Measurements from ENCODE around the gene BAK1. TPM values are rescaled to one million over a fixed set of nuclear protein-coding genes. Genes with fewer than 3 reads are reported as not detected.

The BAK1 gene
- total RNA-seq, result 19.2 TPM

DNA sequence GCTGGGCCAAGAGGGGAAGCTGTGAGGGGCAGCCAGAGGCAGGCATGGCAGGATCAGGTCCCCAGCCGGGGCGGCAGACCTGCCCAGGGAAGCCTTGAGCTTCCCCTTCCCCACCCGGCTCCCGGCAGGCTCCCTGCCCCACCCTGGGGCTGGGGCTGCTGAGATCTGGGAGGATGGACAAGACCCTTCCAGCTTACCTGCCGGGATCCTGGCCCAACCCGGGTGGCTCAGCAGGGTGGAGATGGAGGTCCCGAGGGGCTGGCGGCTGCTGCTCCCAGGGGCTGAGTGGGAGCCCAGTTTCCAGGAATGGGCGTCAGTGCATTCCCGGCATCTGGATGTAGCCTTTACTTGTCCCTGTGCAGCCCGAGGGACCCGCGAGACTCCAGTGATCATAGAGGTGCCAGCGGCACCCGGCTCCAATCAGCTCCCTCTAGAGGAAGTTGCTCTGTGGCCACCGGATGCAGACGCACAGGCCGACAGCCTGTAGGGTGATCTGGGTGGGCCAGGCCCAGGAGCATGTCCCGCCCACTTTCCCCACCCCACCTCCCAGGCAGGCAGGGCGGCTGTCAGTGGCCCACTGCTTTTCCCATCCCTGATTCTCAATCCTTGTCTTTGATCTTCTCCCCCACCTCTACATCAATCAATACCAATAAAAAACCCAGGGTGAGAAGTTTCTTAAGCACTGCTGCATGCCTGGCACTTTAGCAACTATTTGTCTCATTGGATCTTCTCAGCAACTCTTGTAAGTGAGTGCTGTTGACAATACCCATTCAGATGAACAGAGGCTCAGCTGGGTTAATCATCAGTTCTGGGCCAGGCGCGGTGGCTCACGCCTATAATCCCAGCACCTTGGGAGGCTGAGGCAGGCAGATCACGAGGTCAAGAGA lies at the start of gene BAK1:
Gene BAK1, minus strand, starts transcription at position 449 of the 887 bp plus-strand sequence. CDS start 2,672 bp downstream, outside the sequence.
- no peaks in the 10 kb centered on the region for H3K9me3 ChIP-seq
- peak within 1 kb of the TSS; percentile 91 for H3K27ac ChIP-seq
- no peak for DNase-seq (ENCODE audit: extremely low spot score in 2 of 2)
- TF ChIP-seq, protein P1, sequence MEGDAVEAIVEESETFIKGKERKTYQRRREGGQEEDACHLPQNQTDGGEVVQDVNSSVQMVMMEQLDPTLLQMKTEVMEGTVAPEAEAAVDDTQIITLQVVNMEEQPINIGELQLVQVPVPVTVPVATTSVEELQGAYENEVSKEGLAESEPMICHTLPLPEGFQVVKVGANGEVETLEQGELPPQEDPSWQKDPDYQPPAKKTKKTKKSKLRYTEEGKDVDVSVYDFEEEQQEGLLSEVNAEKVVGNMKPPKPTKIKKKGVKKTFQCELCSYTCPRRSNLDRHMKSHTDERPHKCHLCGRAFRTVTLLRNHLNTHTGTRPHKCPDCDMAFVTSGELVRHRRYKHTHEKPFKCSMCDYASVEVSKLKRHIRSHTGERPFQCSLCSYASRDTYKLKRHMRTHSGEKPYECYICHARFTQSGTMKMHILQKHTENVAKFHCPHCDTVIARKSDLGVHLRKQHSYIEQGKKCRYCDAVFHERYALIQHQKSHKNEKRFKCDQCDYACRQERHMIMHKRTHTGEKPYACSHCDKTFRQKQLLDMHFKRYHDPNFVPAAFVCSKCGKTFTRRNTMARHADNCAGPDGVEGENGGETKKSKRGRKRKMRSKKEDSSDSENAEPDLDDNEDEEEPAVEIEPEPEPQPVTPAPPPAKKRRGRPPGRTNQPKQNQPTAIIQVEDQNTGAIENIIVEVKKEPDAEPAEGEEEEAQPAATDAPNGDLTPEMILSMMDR (IDR thresholded peaks at IDR 0.05), result peak in 2 of 3 experiments; percentile 12 to 52
- TF ChIP-seq POLR2AphosphoS5 (IDR thresholded peaks at IDR 0.05; ENCODE audit: insufficient read depth in 1 of 2, low read depth in 1 of 2) (peak; percentile 52 to 90), POLR2A (IDR thresholded peaks at IDR 0.05) (peak in 1 of 2 donors; percentile 59)
- H3K4me3 ChIP-seq, result peak within 1 kb of the TSS; percentile 64 to 92
- intact Hi-C loops (cut with DNase I), result loop anchor here (5.0 to 10.0 kb wide), 2 partner anchors 303 to 565 kb away; partner anchors contain the start of genes B3GALT4 and GRM4
- peaks cover 0 to 11% of the 10 kb centered on the region in 2 donors for H3K36me3 ChIP-seq
- peaks cover 39% of the 10 kb centered on the region for H3K4me1 ChIP-seq
- H3K27me3 ChIP-seq, result no peaks in the 10 kb centered on the region

DNA sequence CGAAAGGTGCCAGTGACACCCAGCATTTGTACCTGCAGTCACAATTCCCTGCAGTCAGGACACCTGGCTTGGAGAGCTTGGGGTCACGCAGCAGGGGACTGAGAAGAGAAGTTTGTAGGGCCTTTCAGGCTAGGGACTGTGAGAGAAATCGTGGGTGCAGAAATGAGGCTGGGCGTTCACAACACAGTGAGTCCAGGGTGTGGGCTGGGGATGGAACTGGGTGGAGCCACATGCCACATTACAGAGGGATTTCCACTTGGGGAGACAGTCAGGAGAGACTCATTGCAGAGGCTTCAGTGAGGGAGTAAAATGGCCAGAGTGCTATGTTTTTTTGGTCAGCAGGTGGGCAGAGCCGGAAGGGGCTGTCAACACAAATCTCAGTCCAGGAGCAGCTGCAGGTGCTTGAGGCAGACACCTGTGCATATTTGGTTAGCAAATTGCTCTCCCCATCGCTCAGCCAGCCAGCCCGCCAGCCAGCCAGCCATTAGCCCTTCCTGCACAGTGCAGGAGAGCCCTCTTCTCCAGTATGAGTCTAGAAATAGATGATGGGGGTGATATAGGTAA lies 48.4 kb upstream of the BAK1 start:
- intact Hi-C loops (cut with DNase I), result no loop called here
- DNase-seq (ENCODE audit: extremely low spot score in 2 of 2), result no peak
- no peaks in the 10 kb centered on the region for H3K36me3 ChIP-seq
- TF ChIP-seq, protein P1 (IDR thresholded peaks at IDR 0.05), result no peak
- TF ChIP-seq POLR2A (IDR thresholded peaks at IDR 0.05), result no peak
- no peak for TF ChIP-seq POLR2AphosphoS5 (IDR thresholded peaks at IDR 0.05; ENCODE audit: insufficient read depth in 1 of 2, low read depth in 1 of 2)
- H3K4me3 ChIP-seq, result no peak overlapping the region
- H3K4me1 ChIP-seq, result peaks cover 67% of the 10 kb centered on the region
- H3K27me3 ChIP-seq, result no peaks in the 10 kb centered on the region
- H3K27ac ChIP-seq, result peak overlapping the region; percentile 36
- H3K9me3 ChIP-seq, result no peaks in the 10 kb centered on the region

DNA sequence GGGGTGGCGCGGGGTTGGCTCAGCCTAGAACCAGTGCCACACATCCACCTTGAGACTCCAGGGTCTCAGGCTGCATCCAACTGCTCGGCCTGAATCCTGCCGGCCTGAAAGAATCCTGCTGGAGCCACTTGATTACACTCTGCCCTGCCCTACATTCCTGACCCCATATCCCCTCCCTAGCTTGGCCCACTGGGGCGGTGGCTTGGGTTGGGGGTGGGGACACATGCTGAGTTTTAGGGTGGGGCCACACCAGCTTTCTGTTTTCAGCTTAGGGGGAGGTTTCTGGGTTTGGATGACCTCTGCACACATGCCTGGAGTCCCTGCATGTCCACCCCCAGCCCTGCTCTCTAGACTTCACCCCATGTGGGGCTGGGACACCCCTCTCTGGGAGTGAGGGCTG lies 47.8 kb upstream of the BAK1 start:
- intact Hi-C loops (cut with DNase I), result no loop called here
- H3K27me3 ChIP-seq, result no peaks in the 10 kb centered on the region
- H3K9me3 ChIP-seq, result no peaks in the 10 kb centered on the region
- no peak for DNase-seq (ENCODE audit: extremely low spot score in 2 of 2)
- H3K4me1 ChIP-seq, result peaks cover 67% of the 10 kb centered on the region
- no peak overlapping the region for H3K4me3 ChIP-seq
- no peaks in the 10 kb centered on the region for H3K36me3 ChIP-seq
- TF ChIP-seq POLR2A (IDR thresholded peaks at IDR 0.05) (no peak), POLR2AphosphoS5 (IDR thresholded peaks at IDR 0.05; ENCODE audit: insufficient read depth in 1 of 2, low read depth in 1 of 2) (no peak)
- TF ChIP-seq, protein P1 (IDR thresholded peaks at IDR 0.05), result no peak
- peak overlapping the region; percentile 36 for H3K27ac ChIP-seq

DNA sequence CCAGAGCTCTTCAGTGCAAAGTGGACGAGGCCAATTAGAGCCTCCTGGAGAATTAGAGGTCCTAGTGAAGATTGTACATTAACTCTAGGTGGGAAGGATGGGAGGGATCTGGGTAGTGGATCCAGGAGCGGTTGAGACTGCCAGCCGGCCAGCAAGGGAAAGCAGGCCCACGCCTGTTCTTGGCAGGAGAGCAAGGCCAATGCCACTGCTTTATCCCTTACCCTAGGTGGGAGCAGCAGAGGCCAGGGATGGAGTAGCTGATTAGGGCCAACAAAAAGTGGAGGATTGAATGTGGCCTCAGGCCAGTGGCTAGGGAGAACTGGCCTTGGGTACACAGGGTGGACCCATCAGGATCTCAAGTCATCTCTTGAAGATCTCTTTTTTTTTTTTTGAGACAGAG lies 44.8 kb upstream of the BAK1 start:
- no peak for TF ChIP-seq POLR2AphosphoS5 (IDR thresholded peaks at IDR 0.05; ENCODE audit: insufficient read depth in 1 of 2, low read depth in 1 of 2)
- TF ChIP-seq POLR2A (IDR thresholded peaks at IDR 0.05), result no peak
- TF ChIP-seq, protein P1 (IDR thresholded peaks at IDR 0.05), result no peak
- Histone ChIP-seq H3K4me1 (peaks cover 59% of the 10 kb centered on the region), H3K36me3 (no peaks in the 10 kb centered on the region), H3K9me3 (no peaks in the 10 kb centered on the region), H3K27me3 (no peaks in the 10 kb centered on the region), H3K4me3 (no peak overlapping the region), H3K27ac (no peak overlapping the region)
- intact Hi-C loops (cut with DNase I), result loop anchor here (5.0 kb wide), 1 partner anchor 38 kb away; no protein-coding TSS in a partner anchor
- DNase-seq (ENCODE audit: extremely low spot score in 2 of 2), result no peak
